Left ventricle myocardium inferior (tissue), 1 donor: ENCODE data around the gene GPR176. TPM values are rescaled to one million over a fixed set of nuclear protein-coding genes. Genes with fewer than 3 reads are reported as not detected.

Experiments
- DNase-seq: peaks from one replicate; pipeline ENCODE4 v3.0.0-alpha.2; 2020
- H3K27ac ChIP-seq: fragments of 200-600 bp; replicated peaks from 2 replicates; pipeline ENCODE4 v1.8.0; 2021
- H3K27me3 ChIP-seq: fragments of 200-600 bp; 2 replicates; pipeline ENCODE4 v1.8.0; 2021; ENCODE audit warnings: low read depth
- H3K36me3 ChIP-seq: fragments of 200-600 bp; 2 replicates; pipeline ENCODE4 v1.8.0; 2021
- H3K4me1 ChIP-seq: fragments of 200-600 bp; 2 replicates; pipeline ENCODE4 v1.8.0; 2021
- H3K4me3 ChIP-seq: fragments of 200-600 bp; 2 replicates; pipeline ENCODE4 v1.8.0; 2021; ENCODE audit warnings: mild to moderate bottlenecking, moderate library complexity
- H3K9me3 ChIP-seq: fragments of 200-600 bp; replicated peaks from 2 replicates; pipeline ENCODE4 v1.8.0; 2021
- CTCF ChIP-seq: fragments of 200-600 bp; IDR thresholded peaks from 2 replicates; pipeline ENCODE4 v1.8.0; 2021; ENCODE audit warnings: antibody characterized with exemption, mild to moderate bottlenecking, borderline replicate concordance
- intact Hi-C: fragments of 100-400 bp; cut with micrococcal nuclease; formaldehyde crosslinking; loops from one replicate; pipeline ENCODE4 v1.11.0; 2022
- total RNA-seq: library from RNA; stranded (reverse); fragmentation: NEBNext Ultra II Directional; extraction: Animal tissue kit (Norgen Biotek cat#: 25700); gene quantifications from one replicate; pipeline ENCODE4 v1.2.1, GENCODE V29; 2021
- donor health status: DM: no; HTN: yes; CAD: no; lungs with severe emphysema.

Gene GPR176
- total RNA-seq, 1 donor from 2014 or later = 1.6 TPM

GRCh38 chr15:39886418-39886817 lies 33.6 kb downstream of the GPR176 start:
- no peak for TF ChIP-seq CTCF
- DNase-seq = no peak
- H3K9me3 ChIP-seq = no peaks in the 10 kb centered on the region
- H3K4me1 ChIP-seq = no peaks in the 10 kb centered on the region
- no peak overlapping the region for H3K4me3 ChIP-seq
- no peaks in the 10 kb centered on the region for H3K36me3 ChIP-seq
- no peak overlapping the region for H3K27ac ChIP-seq
- H3K27me3 ChIP-seq = peaks cover 4% of the 10 kb centered on the region
- intact Hi-C loops = no loop called here

GRCh38 chr15:39885099-39885777 lies 34.8 kb downstream of the GPR176 start:
- intact Hi-C loops = no loop called here

GRCh38 chr15:39884351-39884750 lies 35.7 kb downstream of the GPR176 start:
- TF ChIP-seq CTCF = no peak
- intact Hi-C loops = no loop called here
- H3K27ac ChIP-seq = no peak overlapping the region
- peaks cover 8% of the 10 kb centered on the region for H3K27me3 ChIP-seq
- no peaks in the 10 kb centered on the region for H3K4me1 ChIP-seq
- H3K36me3 ChIP-seq = no peaks in the 10 kb centered on the region
- no peak overlapping the region for H3K4me3 ChIP-seq
- DNase-seq = no peak
- H3K9me3 ChIP-seq = no peaks in the 10 kb centered on the region

More at GRCh38 chr15:39885099-39885777, 34.8 kb downstream of the GPR176 start:
- no peaks in the 10 kb centered on the region for H3K9me3 ChIP-seq
- no peak for TF ChIP-seq CTCF
- no peak for DNase-seq
- H3K36me3 ChIP-seq = no peaks in the 10 kb centered on the region
- no peak overlapping the region for H3K27ac ChIP-seq
- H3K4me1 ChIP-seq = no peaks in the 10 kb centered on the region
- no peak overlapping the region for H3K4me3 ChIP-seq
- peaks cover 8% of the 10 kb centered on the region for H3K27me3 ChIP-seq

- H3K36me3 ChIP-seq = no peaks in the 10 kb centered on the region
- TF ChIP-seq CTCF = no peak
- intact Hi-C loops = no loop called here
These were observed 37.5 kb downstream of the GPR176 start for GRCh38 chr15:39882602-39883001.

GRCh38 chr15:39881790-39882189 lies 38.3 kb downstream of the GPR176 start:
- intact Hi-C loops = no loop called here
- no peak for DNase-seq
- Histone ChIP-seq H3K9me3 (no peaks in the 10 kb centered on the region), H3K27ac (no peak overlapping the region), H3K4me3 (no peak overlapping the region), H3K36me3 (no peaks in the 10 kb centered on the region), H3K27me3 (peaks cover 8% of the 10 kb centered on the region), H3K4me1 (no peaks in the 10 kb centered on the region)
- no peak for TF ChIP-seq CTCF

More at GRCh38 chr15:39882602-39883001, 37.5 kb downstream of the GPR176 start:
- Histone ChIP-seq H3K9me3 (no peaks in the 10 kb centered on the region), H3K4me3 (no peak overlapping the region), H3K27ac (no peak overlapping the region), H3K4me1 (no peaks in the 10 kb centered on the region), H3K27me3 (peaks cover 8% of the 10 kb centered on the region)
- no peak for DNase-seq
